GM15510 (cell line): Measurements from ENCODE around the gene TJP3.

ENCODE experiments used
- POLR2A ChIP-seq: IDR thresholded peaks from 3 replicates; pipeline ENCODE4 v1.6.1; 2011; ENCODE audit warnings: borderline replicate concordance; ENCODE audit not compliant: insufficient read length; ENCODE audit errors: extremely low read depth

Gene TJP3

GRCh38 chr19:3770136-3770999 lies 62.2 kb downstream of the TJP3 start:
- TF ChIP-seq POLR2A = no peak

GRCh38 chr19:3771000-3771905 lies 63.1 kb downstream of the TJP3 start:
- TF ChIP-seq POLR2A = no peak

DNA sequence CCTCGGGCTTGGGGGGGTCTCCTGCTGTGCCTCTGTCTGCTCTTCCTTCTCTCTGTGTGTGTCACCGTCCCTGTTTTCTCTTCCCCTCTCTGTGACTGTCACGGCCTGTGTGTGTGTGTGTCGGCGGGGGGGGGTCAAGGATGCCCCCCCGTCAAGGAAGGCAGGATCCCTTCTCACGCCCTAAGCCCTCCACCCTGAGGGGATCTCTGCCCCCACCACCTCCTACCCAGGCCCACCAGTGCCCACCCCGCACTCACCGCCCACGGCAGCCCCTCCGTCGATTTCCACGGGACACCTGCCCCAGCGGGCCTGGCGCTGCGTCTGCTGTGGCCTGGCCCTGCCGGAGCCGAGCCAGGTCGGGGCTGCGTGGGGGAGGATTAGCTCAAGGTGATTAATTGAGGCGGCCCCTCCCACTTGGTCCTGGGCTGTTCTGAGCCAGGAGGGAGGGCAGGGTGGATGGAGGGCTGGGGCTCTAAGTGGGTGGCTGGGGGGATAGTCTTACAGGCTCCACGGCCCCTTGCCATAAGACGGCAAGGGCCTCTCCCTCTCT lies 63.8 kb downstream of the TJP3 start, which contains the start of gene RAX2:
TSS of gene RAX2 (minus strand) at position 323 of the 550 bp plus-strand sequence. CDS start 486 bp downstream, outside the sequence.
- no peak for TF ChIP-seq POLR2A

- no peak for TF ChIP-seq POLR2A
Observed at GRCh38 chr19:3773814-3774515, 65.8 kb downstream of the TJP3 start.

- TF ChIP-seq POLR2A = no peak
Observed at GRCh38 chr19:3774621-3775373, 66.6 kb downstream of the TJP3 start.

- TF ChIP-seq POLR2A = no peak
Observed at GRCh38 chr19:3775374-3775711, 67.2 kb downstream of the TJP3 start.

DNA sequence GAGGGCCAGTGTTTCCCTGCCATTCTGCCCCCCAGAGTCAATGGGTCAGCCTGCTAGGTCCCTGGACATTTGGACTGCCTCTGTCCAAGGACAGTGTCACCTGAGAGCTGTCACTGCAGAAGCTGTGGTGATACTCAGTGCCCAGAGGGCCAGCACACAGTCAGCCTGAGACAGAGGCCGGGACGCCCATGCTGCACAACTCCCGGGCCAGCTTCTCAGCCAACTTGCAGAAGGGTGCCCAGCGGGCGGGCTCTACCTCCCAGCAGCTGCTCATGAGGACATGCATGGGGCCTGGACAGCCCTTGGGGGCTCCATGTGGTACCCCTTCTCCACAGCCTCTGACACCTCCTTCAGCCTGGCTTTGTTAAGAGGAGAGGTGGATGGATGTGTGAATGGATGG lies 67.6 kb downstream of the TJP3 start:
- no peak for TF ChIP-seq POLR2A

DNA sequence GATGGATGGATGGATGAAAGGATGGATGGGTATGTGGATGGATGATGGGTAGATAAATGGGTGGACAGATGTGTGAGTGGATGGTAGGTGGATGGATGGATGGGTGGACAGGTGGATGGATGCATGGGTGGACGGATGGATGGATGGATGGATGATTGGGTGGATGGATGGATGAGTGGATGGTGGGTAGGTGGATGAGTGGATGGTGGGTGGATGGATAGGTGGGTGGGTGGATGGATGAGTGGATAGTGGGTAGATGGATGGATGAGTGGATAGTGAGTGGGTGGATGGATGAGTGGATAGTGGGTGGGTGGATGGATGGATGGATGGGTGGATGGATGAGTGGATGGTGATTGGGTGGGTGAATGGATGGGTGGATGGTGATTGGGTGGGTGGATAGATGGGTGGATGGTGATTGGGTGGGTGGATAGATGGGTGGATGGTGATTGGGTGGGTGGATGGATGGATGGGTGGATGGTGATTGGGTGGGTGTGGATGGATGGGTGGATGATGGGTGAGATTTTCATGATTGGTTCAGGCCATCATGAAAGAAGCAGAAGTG lies 68.4 kb downstream of the TJP3 start:
- TF ChIP-seq POLR2A = no peak

DNA sequence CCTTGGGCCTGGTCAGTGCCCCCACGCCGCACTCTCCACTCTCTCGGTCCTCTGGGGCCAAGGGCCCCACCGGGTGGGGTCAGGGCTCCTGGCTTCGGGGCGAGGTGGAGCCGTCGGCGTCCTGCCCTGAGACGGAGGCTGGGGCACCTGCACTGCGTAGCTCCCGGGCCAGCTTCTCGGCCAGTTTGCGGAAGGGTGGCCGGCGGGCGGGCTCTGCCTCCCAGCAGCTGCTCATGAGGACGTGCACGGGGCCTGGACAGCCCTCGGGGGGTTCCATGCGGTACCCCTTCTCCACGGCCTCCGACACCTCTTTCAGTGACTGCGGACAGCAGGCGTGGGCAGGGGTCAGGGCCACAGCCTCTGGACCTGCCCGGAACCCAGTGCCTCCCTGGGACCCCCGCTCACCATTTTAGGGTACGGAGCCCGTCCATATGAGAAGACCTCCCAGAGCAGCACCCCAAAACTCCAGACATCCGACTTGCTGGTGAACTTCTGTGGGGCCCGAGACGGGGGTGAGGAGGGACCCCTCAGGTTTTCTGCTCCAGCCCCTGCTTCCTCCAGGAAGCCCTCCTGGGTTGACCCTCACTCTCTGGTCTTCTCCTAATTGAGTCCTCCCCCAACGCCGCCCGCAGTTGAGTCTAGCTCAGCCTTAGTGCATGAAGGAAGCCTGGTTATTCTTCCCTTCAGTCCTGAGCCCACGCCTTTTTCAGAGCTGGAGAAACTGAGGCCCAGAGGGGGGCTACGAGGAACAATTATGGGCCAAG lies 70.1 kb downstream of the TJP3 start:
- TF ChIP-seq POLR2A = no peak

DNA sequence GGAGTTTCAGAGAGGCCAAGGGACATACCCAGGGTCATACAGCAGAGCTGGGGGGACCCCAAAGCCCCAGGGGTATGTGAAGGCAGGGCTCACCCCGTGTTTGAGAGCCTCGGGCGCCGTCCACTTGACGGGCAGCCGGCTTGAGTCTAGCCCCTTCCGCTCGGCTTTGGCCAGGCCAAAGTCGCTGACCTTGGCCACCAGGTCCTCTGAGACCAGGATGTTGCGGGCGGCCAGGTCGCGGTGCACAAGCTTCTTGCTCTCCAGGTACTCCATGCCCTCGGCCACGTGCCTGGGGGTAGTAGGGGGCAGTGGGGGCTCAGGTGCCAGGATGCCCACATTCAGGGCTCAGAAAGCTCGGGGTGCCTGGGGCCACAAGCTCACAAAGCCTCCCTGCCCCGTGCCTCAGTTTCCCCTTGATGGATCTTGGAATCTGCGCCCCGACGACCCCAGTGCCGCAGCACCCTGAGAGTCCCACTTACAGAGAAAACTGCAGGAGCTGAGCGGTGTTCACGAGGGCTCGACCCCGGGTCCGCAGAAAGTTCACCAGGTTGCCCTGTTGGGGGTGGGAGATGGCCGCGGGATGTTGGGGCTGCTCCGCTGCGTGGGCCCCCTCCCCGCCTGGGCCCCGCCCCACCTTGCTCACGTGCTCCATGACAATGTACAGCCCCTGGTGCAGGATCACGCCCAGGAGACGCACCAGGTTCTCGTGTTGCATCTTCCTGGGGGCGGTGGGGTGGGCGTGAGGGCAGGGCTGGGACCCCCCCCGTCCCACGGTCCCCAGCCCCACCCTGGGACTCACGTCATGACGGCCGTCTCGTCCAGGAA lies 70.9 kb downstream of the TJP3 start:
- no peak for TF ChIP-seq POLR2A

- no peak for TF ChIP-seq POLR2A
Observed at GRCh38 chr19:3780786-3781304, 72.7 kb downstream of the TJP3 start.

- no peak for TF ChIP-seq POLR2A
Observed at GRCh38 chr19:3781603-3782002, 73.4 kb downstream of the TJP3 start.
